Activated CD4-positive, alpha-beta T cell treated with anti-CD3 and anti-CD28 coated beads, Interleukin-2, amount 10 ng/mL, durations not matched to agents 7 days and 5 days (primary cell): Measurements from ENCODE around the gene HBP1. TPM values are rescaled to one million over a fixed set of nuclear protein-coding genes. Genes with fewer than 3 reads are reported as not detected.

Experiments used
- CTCF ChIA-PET: fragments of 350-600 bp; sonication (Branson Sonifier 250); formaldehyde crosslinking; loops from one replicate; lab custom pipeline; 2021; ENCODE audit warnings: antibody characterized with exemption; lab: Charles Lee
- POLR2A ChIA-PET: fragments of 350-600 bp; sonication (Branson Sonifier 250); formaldehyde crosslinking; loops from one replicate; lab custom pipeline; 2021; ENCODE audit warnings: antibody characterized with exemption; lab: Charles Lee
- DNase-seq: peaks from one replicate; pipeline ENCODE4 v3.0.0-alpha.2; 2020
- H3K27ac Mint-ChIP-seq: one replicate; pipeline ENCODE4 v1.8.0; 2021; ENCODE audit warnings: mild to moderate bottlenecking, moderate library complexity, mixed read lengths
- H3K27me3 Mint-ChIP-seq: one replicate; pipeline ENCODE4 v1.8.0; 2021; ENCODE audit warnings: mixed read lengths
- H3K36me3 Mint-ChIP-seq: one replicate; pipeline ENCODE4 v1.8.0; 2021; ENCODE audit warnings: low read depth, mixed read lengths
- H3K4me1 Mint-ChIP-seq: one replicate; pipeline ENCODE4 v1.8.0; 2021; ENCODE audit warnings: mixed read lengths
- H3K4me3 Mint-ChIP-seq: one replicate; pipeline ENCODE4 v1.8.0; 2021; ENCODE audit warnings: mild to moderate bottlenecking, moderate library complexity, mixed read lengths
- H3K9me3 Mint-ChIP-seq: one replicate; pipeline ENCODE4 v1.8.0; 2021; ENCODE audit warnings: mixed read lengths
- total RNA-seq, 2 experiments: library from RNA; stranded (reverse); gene quantifications; one replicate each; pipeline ENCODE4 v1.2.3, GENCODE V29; 2021

Gene HBP1
- total RNA-seq, 2 experiments from 2014 or later: 34.4 to 34.8 TPM

DNA sequence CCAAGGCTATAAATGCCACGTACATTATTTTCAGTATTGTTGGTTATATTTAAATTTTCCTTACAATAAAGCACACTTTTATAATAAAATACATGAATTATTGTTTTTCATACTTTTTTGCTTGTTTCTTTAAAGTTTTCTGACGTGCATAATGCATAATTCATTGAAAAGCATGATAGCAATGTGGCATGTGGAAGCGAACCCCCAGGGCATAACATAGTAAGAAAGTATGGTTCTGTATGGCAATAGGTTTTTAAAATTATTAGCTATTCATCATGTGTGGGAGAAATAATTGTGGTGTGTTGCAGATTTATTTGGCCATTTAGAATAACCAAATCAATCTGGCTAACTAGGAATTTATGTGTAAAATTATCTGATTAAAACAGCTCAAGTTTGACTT lies 7.4 kb upstream of the HBP1 start:
- ChIA-PET POLR2A (no interaction called here), CTCF (interaction anchor here (0.6 kb wide), 1 partner anchor 44 kb away, joined by 3 read pairs; no protein-coding TSS in a partner anchor)
- H3K9me3 Mint-ChIP-seq: no peaks in the 10 kb centered on the region
- H3K27me3 Mint-ChIP-seq: peaks cover 9% of the 10 kb centered on the region
- no peak for DNase-seq
- no peak overlapping the region for H3K27ac Mint-ChIP-seq
- H3K4me1 Mint-ChIP-seq: peaks cover 4% of the 10 kb centered on the region
- H3K4me3 Mint-ChIP-seq: no peak overlapping the region
- H3K36me3 Mint-ChIP-seq: no peaks in the 10 kb centered on the region

DNA sequence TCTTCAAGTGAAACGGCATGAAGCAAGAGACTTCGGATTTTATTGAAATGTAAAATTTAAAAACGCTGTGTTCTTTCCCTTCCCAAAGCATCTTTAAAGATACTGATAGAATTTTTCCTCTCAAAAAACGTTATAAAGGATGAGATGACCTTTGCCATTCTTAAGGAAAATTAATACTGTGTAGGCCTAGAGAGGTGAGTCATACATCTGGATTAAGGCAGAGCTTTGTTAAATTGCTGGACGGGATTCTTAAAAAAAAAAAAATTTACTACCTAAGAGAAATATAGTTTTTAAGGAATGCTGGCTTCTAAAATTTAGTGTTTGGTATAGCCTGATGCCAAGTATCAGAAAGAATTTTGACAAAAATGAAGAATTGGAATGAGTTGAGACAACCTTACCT lies 6.3 kb upstream of the HBP1 start:
- ChIA-PET POLR2A (no interaction called here), CTCF (interaction anchor here (0.6 kb wide), 1 partner anchor 13 kb away, joined by 3 read pairs; no protein-coding TSS in a partner anchor)
- peaks cover 7% of the 10 kb centered on the region for H3K4me1 Mint-ChIP-seq
- H3K4me3 Mint-ChIP-seq: no peak overlapping the region
- no peak overlapping the region for H3K27ac Mint-ChIP-seq
- no peaks in the 10 kb centered on the region for H3K9me3 Mint-ChIP-seq
- H3K27me3 Mint-ChIP-seq: peaks cover 9% of the 10 kb centered on the region
- no peak for DNase-seq
- H3K36me3 Mint-ChIP-seq: no peaks in the 10 kb centered on the region

DNA sequence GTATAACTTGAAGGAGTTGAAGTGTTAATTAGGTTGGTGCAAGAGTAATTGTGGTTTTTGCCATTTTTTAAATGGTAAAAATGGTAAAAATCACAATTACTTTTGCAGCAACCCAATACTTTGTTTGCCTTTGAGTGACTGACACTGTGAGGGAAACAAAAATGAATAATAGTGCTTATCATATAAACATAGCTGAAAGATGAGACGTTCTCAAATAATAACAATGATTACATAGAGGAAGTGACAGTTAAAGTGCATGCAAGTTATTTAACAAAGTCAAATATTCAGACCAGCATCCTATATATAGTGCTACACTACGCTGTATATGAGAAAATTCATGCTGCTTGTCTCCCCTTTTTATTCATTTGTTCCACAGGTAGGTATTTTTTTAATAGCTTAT lies 4.7 kb upstream of the HBP1 start:
- DNase-seq: no peak
- ChIA-PET CTCF (interaction anchor here (0.6 to 1.5 kb wide), 2 partner anchors 17 to 30 kb away, joined by 3 read pairs; no protein-coding TSS in a partner anchor), POLR2A (no interaction called here)
- Mint-ChIP-seq H3K27me3 (peaks cover 7% of the 10 kb centered on the region), H3K9me3 (no peaks in the 10 kb centered on the region), H3K4me3 (no peak overlapping the region), H3K36me3 (no peaks in the 10 kb centered on the region), H3K27ac (no peak overlapping the region), H3K4me1 (peaks cover 16% of the 10 kb centered on the region)

DNA sequence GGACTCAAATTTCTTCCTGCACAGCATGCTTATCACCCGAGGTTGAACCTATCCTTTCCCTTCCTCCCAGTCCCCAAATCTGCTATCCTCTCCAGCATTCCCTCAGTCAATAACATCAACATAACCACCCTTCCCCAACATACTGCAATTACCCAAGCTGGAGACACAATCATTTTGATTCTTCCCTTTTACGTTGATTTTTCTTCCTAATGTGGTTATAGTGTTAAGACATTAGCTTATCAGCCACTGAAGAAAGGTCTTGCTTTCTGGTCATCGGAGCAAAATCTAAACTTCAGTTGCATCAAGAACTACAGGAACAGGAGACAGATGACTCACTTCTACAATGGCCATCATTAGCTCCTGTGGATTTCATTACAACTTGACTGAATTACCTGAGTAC lies 3.5 kb upstream of the HBP1 start:
- no peak overlapping the region for H3K27ac Mint-ChIP-seq
- H3K4me1 Mint-ChIP-seq: peaks cover 18% of the 10 kb centered on the region
- H3K9me3 Mint-ChIP-seq: no peaks in the 10 kb centered on the region
- no peaks in the 10 kb centered on the region for H3K36me3 Mint-ChIP-seq
- CTCF ChIA-PET: interaction anchor here (0.6 to 1.5 kb wide), 2 partner anchors 18 to 138 kb away, joined by 3 read pairs; no protein-coding TSS in a partner anchor
- peaks cover 7% of the 10 kb centered on the region for H3K27me3 Mint-ChIP-seq
- no peak for DNase-seq
- POLR2A ChIA-PET: no interaction called here
- H3K4me3 Mint-ChIP-seq: no peak overlapping the region

DNA sequence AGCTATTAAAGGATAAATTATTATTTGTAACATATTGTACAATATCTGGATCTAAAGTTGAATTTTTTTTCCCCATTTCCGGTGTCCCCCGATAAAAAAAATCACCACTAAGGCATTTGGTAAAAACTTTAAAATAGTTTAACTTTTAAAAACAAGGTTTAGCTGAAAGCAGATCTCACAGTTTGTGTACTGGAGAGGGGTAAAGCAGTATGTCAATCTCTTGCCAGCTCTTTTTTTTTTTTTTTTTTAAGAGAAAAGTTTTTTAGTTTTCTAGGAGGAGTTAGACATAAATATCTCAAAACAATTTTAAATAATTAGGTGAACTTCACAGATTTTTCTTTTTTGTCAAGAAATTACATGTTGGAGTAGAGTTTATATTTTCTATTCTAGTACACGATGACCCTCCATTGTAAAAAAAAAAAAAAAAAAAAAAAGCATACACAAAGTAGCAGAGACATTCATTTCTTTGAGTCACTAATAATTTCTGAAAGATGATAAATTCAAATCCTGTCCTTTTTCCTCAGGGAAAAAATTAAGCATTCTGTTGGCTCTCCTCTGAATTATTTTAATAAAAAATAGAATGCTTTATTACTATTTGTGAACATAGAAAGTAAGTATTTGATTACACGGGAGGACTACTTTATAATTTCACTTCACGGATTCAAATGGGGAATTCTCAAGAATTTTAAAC lies 1.9 kb upstream of the HBP1 start:
- Mint-ChIP-seq H3K4me3 (peak overlapping the region; percentile 95), H3K9me3 (no peaks in the 10 kb centered on the region), H3K27me3 (peaks cover 7% of the 10 kb centered on the region), H3K4me1 (peaks cover 27% of the 10 kb centered on the region), H3K36me3 (peaks cover 6% of the 10 kb centered on the region), H3K27ac (peak overlapping the region; percentile 99)
- ChIA-PET CTCF (interaction anchor here (1.0 to 1.3 kb wide), 3 partner anchors 15 to 20 kb away, joined by 3 read pairs; no protein-coding TSS in a partner anchor), POLR2A (no interaction called here)
- DNase-seq: no peak

DNA sequence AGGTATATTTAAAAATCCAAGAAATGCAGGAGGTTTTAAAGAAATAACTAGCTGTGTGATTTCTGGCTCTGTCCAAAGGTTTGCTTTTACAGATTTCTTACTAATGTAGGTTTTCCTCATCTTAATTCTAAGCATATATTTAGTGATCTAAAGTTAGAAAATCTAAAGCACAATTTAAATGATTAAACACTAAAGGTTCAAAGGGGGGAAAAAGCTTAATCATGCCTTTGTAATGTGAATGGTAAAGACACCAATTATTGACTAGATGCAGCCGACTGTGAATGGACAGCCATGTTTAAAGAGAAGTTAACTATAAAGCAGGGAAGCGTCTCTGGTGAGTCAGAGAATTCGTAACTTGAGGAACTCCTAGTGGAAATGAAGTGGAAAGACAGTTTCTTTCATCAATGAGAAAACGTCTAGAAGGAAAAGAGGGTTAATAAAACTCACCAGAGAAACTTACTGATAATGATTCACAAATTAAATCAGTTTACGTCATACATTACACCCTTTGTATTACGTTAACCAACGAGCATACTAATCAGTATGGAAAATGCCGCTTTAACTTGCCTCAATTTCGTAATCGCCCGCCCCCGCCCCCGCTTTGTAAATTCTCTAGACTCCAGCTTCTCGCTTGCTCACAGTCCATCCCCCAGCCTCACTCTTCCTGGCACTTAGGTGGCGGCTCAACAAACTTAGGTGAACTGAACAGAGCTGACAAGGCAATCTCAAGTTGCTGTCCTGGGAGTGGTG lies 1.1 kb upstream of the HBP1 start:
- Mint-ChIP-seq H3K36me3 (peaks cover 6% of the 10 kb centered on the region), H3K4me1 (peaks cover 30% of the 10 kb centered on the region), H3K27me3 (peaks cover 7% of the 10 kb centered on the region), H3K9me3 (no peaks in the 10 kb centered on the region), H3K27ac (peak overlapping the region; percentile 99), H3K4me3 (peak overlapping the region; percentile 95)
- CTCF ChIA-PET: interaction anchor here (0.6 to 1.3 kb wide), 9 partner anchors 10 to 700 kb away, joined by 3 to 5 read pairs (median 3); no protein-coding TSS in a partner anchor
- POLR2A ChIA-PET: interaction anchor here (0.6 to 2.1 kb wide), 2 partner anchors 576 to 1056 kb away, joined by 3 to 10 read pairs; partner anchors contain the start of genes CBLL1 and SYPL1
- peak; percentile 14 for DNase-seq

DNA sequence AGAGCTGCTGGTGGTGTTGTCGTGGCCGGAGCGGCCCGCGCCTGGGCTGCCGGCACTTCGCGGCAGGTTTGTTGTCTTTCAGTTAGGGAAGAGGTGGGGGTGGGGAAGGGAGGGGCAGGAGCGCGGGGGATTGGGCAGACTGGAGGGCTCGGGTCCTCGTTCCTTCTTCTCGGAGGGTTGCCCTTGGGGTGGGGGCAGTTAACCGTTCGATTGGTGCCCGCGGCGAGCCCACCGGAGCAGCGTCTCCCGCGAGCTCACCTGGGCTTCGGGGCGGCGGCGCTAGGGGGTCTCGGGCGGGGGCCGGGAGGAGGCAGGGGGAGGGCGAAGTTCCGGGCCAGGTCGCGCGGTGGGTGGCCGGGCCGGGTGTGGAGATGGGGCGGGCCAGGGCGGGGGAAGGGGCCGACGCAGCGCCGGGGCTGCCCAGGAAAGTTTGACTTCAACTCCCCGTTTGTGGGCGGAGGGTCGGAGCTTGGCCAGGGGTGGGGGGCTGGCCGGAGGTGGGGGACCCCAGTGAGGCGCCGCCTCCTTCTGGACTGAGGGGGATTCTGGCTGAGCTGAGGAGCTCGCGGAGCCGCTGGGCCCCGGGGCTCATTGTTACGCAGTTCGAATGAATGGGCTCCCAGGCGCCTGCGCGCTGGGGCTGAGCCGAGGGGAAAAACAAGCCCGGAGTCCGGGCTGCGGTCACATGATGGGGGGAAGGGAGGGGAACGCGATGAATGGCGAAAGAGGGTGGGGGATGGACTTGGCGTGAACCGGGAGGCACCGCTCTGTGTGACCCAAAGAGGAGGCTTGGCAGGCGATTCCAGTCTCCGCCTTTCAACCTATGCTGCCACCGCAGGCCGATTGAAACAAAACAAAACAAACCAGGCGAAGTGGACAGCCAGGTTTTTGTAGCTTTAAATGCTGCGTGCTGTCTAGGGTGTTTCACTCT lies 582 bp downstream of the HBP1 start:
- H3K27ac Mint-ChIP-seq: peak overlapping the region; percentile 99
- ChIA-PET CTCF (interaction anchor here (0.6 to 1.9 kb wide), 3 partner anchors 19 to 574 kb away, joined by 3 to 8 read pairs (median 5); partner anchors contain the start of gene CBLL1), POLR2A (interaction anchor here (2.1 kb wide), 1 partner anchor 574 kb away, joined by 10 read pairs; the partner anchor contains the start of gene CBLL1)
- H3K36me3 Mint-ChIP-seq: peaks cover 8% of the 10 kb centered on the region
- H3K27me3 Mint-ChIP-seq: peaks cover 5% of the 10 kb centered on the region
- H3K4me1 Mint-ChIP-seq: peaks cover 48% of the 10 kb centered on the region
- peak overlapping the region; percentile 95 for H3K4me3 Mint-ChIP-seq
- H3K9me3 Mint-ChIP-seq: no peaks in the 10 kb centered on the region
- DNase-seq: peak; percentile 89

DNA sequence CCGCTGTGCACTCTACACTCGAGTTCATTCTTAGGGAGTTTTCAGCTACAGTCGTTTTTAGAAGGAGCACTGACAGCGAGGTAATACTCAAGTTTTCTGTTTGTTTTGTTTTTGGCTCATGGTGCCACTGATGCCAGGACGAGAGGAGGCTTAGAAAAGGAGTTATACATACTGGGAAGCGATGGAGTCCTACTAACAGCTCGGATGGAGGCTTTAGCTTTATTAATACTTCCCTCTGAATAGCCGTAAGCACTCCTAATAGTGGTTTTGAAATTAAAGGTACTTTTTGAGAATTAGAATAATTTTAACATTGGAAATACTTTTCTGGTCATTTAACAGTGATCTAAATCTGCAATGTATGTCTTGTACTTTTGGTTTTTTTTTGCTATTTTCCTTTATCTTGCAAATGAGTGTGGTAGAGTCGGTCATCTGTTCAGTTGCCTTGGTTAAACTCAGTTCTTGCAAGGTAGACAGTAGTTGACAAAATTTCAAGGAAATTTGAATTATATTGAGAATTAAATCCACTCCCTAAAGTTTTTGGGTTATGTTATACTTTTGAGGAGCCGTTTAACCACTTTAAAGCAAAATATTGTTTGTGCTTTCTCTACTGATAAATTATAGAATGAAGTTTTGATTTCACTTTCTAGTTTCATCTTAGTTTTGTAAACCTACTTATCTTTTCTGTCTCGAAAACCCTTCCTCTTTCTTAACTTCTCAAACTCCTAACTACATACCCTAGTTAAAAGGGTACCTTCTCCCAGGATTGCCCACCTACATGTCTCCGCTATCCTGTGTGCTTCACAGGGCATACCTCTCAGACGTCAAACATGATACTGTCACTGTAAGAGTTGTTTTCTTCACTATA lies 1.5 kb downstream of the HBP1 start:
- ChIA-PET CTCF (interaction anchor here (1.5 to 1.9 kb wide), 2 partner anchors 20 to 573 kb away, joined by 5 to 8 read pairs; partner anchors contain the start of gene CBLL1), POLR2A (interaction anchor here (2.1 kb wide), 1 partner anchor 573 kb away, joined by 10 read pairs; the partner anchor contains the start of gene CBLL1)
- peak overlapping the region; percentile 99 for H3K27ac Mint-ChIP-seq
- peaks cover 2% of the 10 kb centered on the region for H3K27me3 Mint-ChIP-seq
- H3K36me3 Mint-ChIP-seq: peaks cover 10% of the 10 kb centered on the region
- no peak for DNase-seq
- peak overlapping the region; percentile 95 for H3K4me3 Mint-ChIP-seq
- H3K4me1 Mint-ChIP-seq: peaks cover 55% of the 10 kb centered on the region
- H3K9me3 Mint-ChIP-seq: no peaks in the 10 kb centered on the region

DNA sequence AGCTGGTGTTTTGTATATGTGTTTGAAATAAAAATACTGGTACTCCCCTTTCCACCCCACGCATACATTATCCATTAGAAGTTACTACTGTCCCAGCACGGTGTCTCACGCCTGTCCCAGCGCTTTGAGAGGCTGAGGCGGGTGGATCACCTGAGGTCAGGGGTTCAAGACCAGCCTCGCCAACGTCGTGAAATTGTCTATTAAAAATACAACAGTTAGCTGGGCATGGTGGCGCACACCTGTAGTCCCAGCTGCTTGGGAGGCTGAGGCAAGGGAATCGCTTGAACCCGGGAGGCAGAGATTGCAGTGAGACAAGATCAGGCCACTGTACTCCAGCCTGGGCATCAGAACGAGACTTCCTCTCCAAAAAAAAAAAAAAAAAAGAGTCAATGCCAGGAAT lies 2.7 kb downstream of the HBP1 start:
- peak overlapping the region; percentile 19 for H3K27ac Mint-ChIP-seq
- peaks cover 53% of the 10 kb centered on the region for H3K4me1 Mint-ChIP-seq
- peak overlapping the region; percentile 41 for H3K4me3 Mint-ChIP-seq
- H3K27me3 Mint-ChIP-seq: no peaks in the 10 kb centered on the region
- CTCF ChIA-PET: interaction anchor here (0.7 kb wide), 1 partner anchor 23 kb away, joined by 3 read pairs; no protein-coding TSS in a partner anchor
- DNase-seq: no peak
- no peaks in the 10 kb centered on the region for H3K9me3 Mint-ChIP-seq
- H3K36me3 Mint-ChIP-seq: peaks cover 10% of the 10 kb centered on the region
- POLR2A ChIA-PET: no interaction called here

DNA sequence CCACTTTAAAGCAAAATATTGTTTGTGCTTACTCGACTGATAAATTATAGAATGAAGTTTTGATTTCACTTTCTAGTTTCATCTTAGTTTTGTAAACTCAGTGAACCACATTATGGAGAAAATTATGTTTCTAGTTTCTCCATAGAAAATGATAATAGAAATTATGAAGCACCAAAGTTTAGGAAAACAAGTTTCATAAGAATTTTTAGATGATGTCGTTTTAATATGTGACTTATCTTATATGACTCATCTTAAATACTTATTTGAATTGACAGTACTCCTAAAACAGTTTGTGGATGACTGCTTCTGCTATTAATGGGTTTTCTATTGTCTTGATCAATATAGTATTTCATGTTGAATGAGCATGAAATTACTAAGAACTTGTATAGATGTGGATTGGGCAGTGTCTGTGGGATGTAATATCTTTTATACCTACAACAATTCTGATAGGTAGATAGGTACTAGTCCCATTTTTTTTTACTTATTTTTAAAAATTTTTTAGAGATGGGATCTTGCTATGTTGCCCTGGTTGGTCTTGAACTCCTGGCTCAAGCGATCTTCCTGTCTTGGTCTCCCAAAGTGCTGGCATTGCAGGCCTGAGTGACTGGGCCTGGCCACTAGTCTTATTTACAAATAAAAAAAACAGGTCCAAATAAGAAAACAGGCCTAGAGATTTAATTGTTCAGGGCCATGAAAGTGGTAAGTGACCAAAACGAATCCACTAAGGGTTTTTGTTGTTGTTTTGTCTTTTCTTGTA lies 3.7 kb downstream of the HBP1 start:
- peak overlapping the region; percentile 44 for H3K4me3 Mint-ChIP-seq
- peaks cover 50% of the 10 kb centered on the region for H3K4me1 Mint-ChIP-seq
- H3K27ac Mint-ChIP-seq: no peak overlapping the region
- CTCF ChIA-PET: interaction anchor here (0.7 kb wide), 1 partner anchor 22 kb away, joined by 3 read pairs; no protein-coding TSS in a partner anchor
- POLR2A ChIA-PET: no interaction called here
- no peaks in the 10 kb centered on the region for H3K27me3 Mint-ChIP-seq
- peaks cover 10% of the 10 kb centered on the region for H3K36me3 Mint-ChIP-seq
- DNase-seq: no peak
- H3K9me3 Mint-ChIP-seq: no peaks in the 10 kb centered on the region

DNA sequence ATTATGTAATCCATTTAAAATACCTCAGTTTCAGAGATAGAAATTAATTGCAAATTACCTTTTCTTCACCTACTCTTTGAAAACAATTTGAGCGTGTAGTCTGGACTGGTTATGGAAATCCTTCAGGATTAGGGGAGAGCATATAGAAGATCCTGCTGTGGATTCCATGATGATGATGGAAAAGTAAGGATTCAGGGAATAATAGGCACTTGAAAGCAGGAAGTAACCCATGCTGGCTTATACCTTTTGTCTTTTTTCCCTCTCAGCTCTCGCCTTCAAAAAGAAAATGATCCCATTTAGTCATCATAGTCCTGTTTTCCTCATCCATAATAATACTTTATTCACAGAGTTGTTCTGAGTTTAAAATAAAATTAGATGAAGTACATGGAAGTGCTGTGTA lies 4.4 kb downstream of the HBP1 start:
- ChIA-PET CTCF (no interaction called here), POLR2A (no interaction called here)
- Mint-ChIP-seq H3K4me1 (peaks cover 42% of the 10 kb centered on the region), H3K9me3 (no peaks in the 10 kb centered on the region), H3K4me3 (no peak overlapping the region), H3K27me3 (no peaks in the 10 kb centered on the region), H3K36me3 (peaks cover 11% of the 10 kb centered on the region), H3K27ac (no peak overlapping the region)
- DNase-seq: no peak
